IMR-90 (cell line): ENCODE measurements around the gene SLC17A9. TPM values are rescaled to one million over a fixed set of nuclear protein-coding genes. Genes with fewer than 3 reads are reported as not detected.

ENCODE experiments used
- ATAC-seq: fragments of 200-7000 bp; cut with Tn5 transposase; 2 replicates; pipeline ENCODE4 v1.9.1; 2020; ENCODE audit warnings: low read depth, mild to moderate bottlenecking, moderate library complexity
- BruUV-seq: library from RNA; stranded (reverse); fragments of 400-500 nt; replicated peaks from 2 replicates; lab custom pipeline; 2021; lab: Mats Ljungman, UMichigan
- CTCF ChIA-PET: fragments of 300-600 bp; formaldehyde crosslinking; extraction: SDS; loops from one replicate; lab custom pipeline; 2021; ENCODE audit warnings: antibody characterized with exemption; lab: Yijun Ruan, JAX
- POLR2A ChIA-PET: fragments of 300-600 bp; sonication (Branson Sonifier 250); formaldehyde crosslinking; loops from one replicate; lab custom pipeline; 2022; ENCODE audit warnings: antibody characterized with exemption; ENCODE audit not compliant: unreplicated experiment; lab: Charles Lee
- DNase-seq: peaks from one replicate; pipeline ENCODE4 v3.0.0; 2013
- H2AFZ ChIP-seq: replicated peaks from 2 replicates; pipeline ENCODE3; 2013; ENCODE audit warnings: low read length, mild to moderate bottlenecking; ENCODE audit not compliant: poor library complexity
- H2AK5ac ChIP-seq: 2 replicates; pipeline ENCODE4 v1.6.1; 2013; ENCODE audit warnings: low read depth, low read length, inconsistent platforms
- H2AK9ac ChIP-seq: replicated peaks from 2 replicates; pipeline ENCODE3; 2013; ENCODE audit warnings: mild to moderate bottlenecking, low read depth, low read length, moderate library complexity; ENCODE audit not compliant: poor library complexity
- H2BK120ac ChIP-seq: 2 replicates; pipeline ENCODE4 v1.6.1; 2013; ENCODE audit warnings: low read depth, low read length, inconsistent platforms
- H2BK15ac ChIP-seq: 3 replicates; pipeline ENCODE4 v1.6.1; 2013; ENCODE audit warnings: low read depth, low read length, inconsistent platforms
- H2BK20ac ChIP-seq: 2 replicates; pipeline ENCODE4 v1.6.1; 2013; ENCODE audit warnings: low read depth, mild to moderate bottlenecking, inconsistent platforms, low read length, moderate library complexity
- H2BK5ac ChIP-seq: 2 replicates; pipeline ENCODE4 v1.6.1; 2013; ENCODE audit warnings: mild to moderate bottlenecking, low read depth, low read length, inconsistent platforms; ENCODE audit not compliant: poor library complexity, severe bottlenecking
- H3K14ac ChIP-seq: replicated peaks from 2 replicates; pipeline ENCODE4 v1.6.1; 2013; ENCODE audit warnings: low read depth, low read length, inconsistent platforms
- H3K18ac ChIP-seq: 2 replicates; pipeline ENCODE4 v1.6.1; 2013; ENCODE audit warnings: low read depth, low read length, control low read depth
- H3K23ac ChIP-seq: 2 replicates; pipeline ENCODE4 v1.6.1; 2013; ENCODE audit warnings: low read depth, low read length, inconsistent platforms
- H3K27ac ChIP-seq: 2 replicates; pipeline ENCODE4 v1.5.1; 2013; ENCODE audit warnings: mild to moderate bottlenecking, control low read depth, low read length; ENCODE audit not compliant: insufficient read depth
- H3K27me3 ChIP-seq: 2 replicates; pipeline ENCODE4 v1.6.1; 2013; ENCODE audit warnings: low read length; ENCODE audit not compliant: control insufficient read depth, insufficient read depth
- H3K36me3 ChIP-seq: 2 replicates; pipeline ENCODE4 v1.6.1; 2013; ENCODE audit warnings: low read length, mixed read lengths; ENCODE audit not compliant: control insufficient read depth, insufficient read depth
- H3K4ac ChIP-seq: 2 replicates; pipeline ENCODE4 v1.6.1; 2013; ENCODE audit warnings: low read depth, low read length, inconsistent platforms
- H3K4me1 ChIP-seq: 2 replicates; pipeline ENCODE4 v1.6.1; 2013; ENCODE audit warnings: low read length, mixed read lengths; ENCODE audit not compliant: control insufficient read depth, insufficient read depth
- H3K4me2 ChIP-seq: 2 replicates; pipeline ENCODE4 v1.6.1; 2013; ENCODE audit warnings: low read depth, mild to moderate bottlenecking, control low read depth, low read length, moderate library complexity
- H3K4me3 ChIP-seq: 2 replicates; pipeline ENCODE4 v1.5.1; 2013; ENCODE audit warnings: low read depth, mild to moderate bottlenecking, control low read depth, low read length, moderate library complexity; ENCODE audit not compliant: insufficient read depth
- H3K56ac ChIP-seq: 2 replicates; pipeline ENCODE4 v1.6.1; 2013; ENCODE audit warnings: low read length, inconsistent platforms; ENCODE audit not compliant: insufficient read depth; ENCODE audit errors: extremely low read depth
- H3K79me1 ChIP-seq, 2 experiments: 2 replicates each; pipeline ENCODE4 v1.6.1; 2013; ENCODE audit warnings: low read length in 2 of 2, inconsistent platforms in 1 of 2, low read depth in 1 of 2
- H3K9ac ChIP-seq: 2 replicates; pipeline ENCODE4 v1.6.1; 2013; ENCODE audit warnings: low read depth, low read length, control low read depth
- H3K9me1 ChIP-seq: 2 replicates; pipeline ENCODE4 v1.6.1; 2013; ENCODE audit warnings: low read length, inconsistent platforms; ENCODE audit not compliant: insufficient read depth
- H3K9me3 ChIP-seq: 2 replicates; pipeline ENCODE4 v1.6.1; 2013; ENCODE audit warnings: low read length; ENCODE audit not compliant: control insufficient read depth, insufficient read depth
- H4K20me1 ChIP-seq: 2 replicates; pipeline ENCODE4 v1.6.1; 2013; ENCODE audit warnings: low read length, inconsistent platforms; ENCODE audit not compliant: insufficient read depth
- H4K5ac ChIP-seq: 2 replicates; pipeline ENCODE4 v1.6.1; 2013; ENCODE audit warnings: mild to moderate bottlenecking, low read depth, low read length, control low read depth
- H4K8ac ChIP-seq, 2 experiments: 2 replicates each; pipeline ENCODE4 v1.6.1; 2013; ENCODE audit warnings: low read depth in 2 of 2, low read length in 2 of 2, control low read depth in 1 of 2, inconsistent platforms in 1 of 2
- H4K91ac ChIP-seq: 2 replicates; pipeline ENCODE4 v1.6.1; 2013; ENCODE audit warnings: low read depth, low read length, inconsistent platforms; ENCODE audit not compliant: insufficient read depth
- ELK1 ChIP-seq: fragments of 150-350 bp; IDR thresholded peaks from 2 replicates; pipeline ENCODE4 v1.6.1; 2016; ENCODE audit warnings: low read depth, mild to moderate bottlenecking, low read length, moderate library complexity, borderline replicate concordance
- MAFK ChIP-seq: IDR thresholded peaks from 2 replicates; pipeline ENCODE4 v1.6.1; 2012; ENCODE audit warnings: low read depth, low read length, improper control_type of control experiment
- WGBS, 2 experiments: methylation state at CpG; one replicate each; pipeline versions ENCODE4 v1.1.5 to v1.1.7; 2013; ENCODE audit warnings: missing lambda C conversion rate in 2 of 2; ENCODE audit not compliant: insufficient read length in 1 of 2; ENCODE audit errors: extremely low coverage in 2 of 2; 5-methylcytosine and 5-hydroxymethylcytosine counted together
- dilution Hi-C: fragments of 300-500 bp; cut with HindIII; formaldehyde crosslinking; loops from one replicate; pipeline ENCODE4 v1.14.3; 2018; ENCODE audit warnings: low sequenced_read_pairs; ENCODE audit not compliant: unreplicated experiment
- in situ Hi-C: fragments of 300-500 bp; cut with MboI; formaldehyde crosslinking; loops from 3 replicates; pipeline ENCODE4 v1.14.3; 2019; ENCODE audit warnings: low sequenced_read_pairs, inconsistent platforms, mixed read lengths
- intact Hi-C: fragments of 100-400 bp; cut with micrococcal nuclease; formaldehyde crosslinking; loops from 2 replicates; pipeline ENCODE4 v1.10.0; 2022
- polyA plus RNA-seq, 3 experiments: library from polyadenylated mRNA; depleted of rRNA; stranded (reverse); fragments of >200 nt; gene quantifications; 2 replicates each; pipeline ENCODE4 v1.2.3, GENCODE V29; 2012; ENCODE audit warnings: low replicate concordance in 1 of 3
- total RNA-seq: library from RNA; depleted of rRNA; stranded (reverse); fragments of >200 nt; gene quantifications from 2 replicates; pipeline ENCODE4 v1.2.3, GENCODE V29; 2012

The SLC17A9 gene
- total and polyA plus RNA-seq, 2 of the 4 experiments (the other 2 are of a cell fraction) = 2.2 to 14.4 TPM

GRCh38 chr20:62971211-62971949 lies 18.9 kb downstream of the SLC17A9 start:
- Histone ChIP-seq H3K9ac (no peak overlapping the region), H2AK9ac (no peak overlapping the region), H3K9me3 (no peaks in the 10 kb centered on the region), H3K4me1 (no peaks in the 10 kb centered on the region), H3K14ac (no peak overlapping the region), H4K5ac (no peak overlapping the region), H4K91ac (no peak overlapping the region), H3K4me2 (no peak overlapping the region), H3K27ac (no peak overlapping the region), H2BK15ac (no peak overlapping the region), H3K79me1 (no peaks in the 10 kb centered on the region), H3K36me3 (no peaks in the 10 kb centered on the region), H3K23ac (no peak overlapping the region), H3K9me1 (no peaks in the 10 kb centered on the region), H2BK5ac (peak overlapping the region; percentile 2), H3K4me3 (no peak overlapping the region), H2AFZ (no peak overlapping the region), H3K56ac (no peak overlapping the region), H3K18ac (no peak overlapping the region), H4K20me1 (no peaks in the 10 kb centered on the region), H2BK120ac (no peak overlapping the region), H4K8ac (no peak overlapping the region), H2AK5ac (no peak overlapping the region), H3K4ac (no peak overlapping the region), H3K27me3 (peaks cover 64% of the 10 kb centered on the region), H2BK20ac (no peak overlapping the region)
- ChIA-PET CTCF (no interaction called here), POLR2A (interaction anchor here (0.6 kb wide), 1 partner anchor 96 kb away, joined by 4 read pairs; no protein-coding TSS in a partner anchor)
- in situ Hi-C loops = no loop called here
- ATAC-seq (no peak), DNase-seq (no peak)
- BruUV-seq = no TSS peak
- dilution Hi-C loops = no loop called here
- intact Hi-C loops = no loop called here
- TF ChIP-seq ELK1 = no peak
- TF ChIP-seq MAFK = no peak
- WGBS, 2 experiments = 72% methylated on average over 4 of the region's 10 CpGs; no CpG with 5 or more reads in 1 of the 2 experiments
